Hematopoietic multipotent progenitor cell treated with erythropoietin and hydrocortisone succinate and interleukin-3 and kit ligand, for 6 days (in vitro differentiated cells): ENCODE data around the gene LTBP1.

Experiments used
- DNase-seq: peaks from one replicate; pipeline ENCODE4 v3.0.0-alpha.2; 2015

The LTBP1 gene

GRCh38 chr2:33443274-33443829 lies 496.6 kb downstream of the LTBP1 start:
- no peak for DNase-seq

- DNase-seq = no peak
Measured at GRCh38 chr2:33444967-33445366, 498.2 kb downstream of the LTBP1 start.

- DNase-seq = peak; percentile 61
Measured at GRCh38 chr2:33448220-33448899, 501.6 kb downstream of the LTBP1 start.
